DMS114 treated with DMSO at 0.1 percent for 48 hours (cell line): ENCODE results near the gene CACNA2D3.
"Not testable (repeated sequence)": the region's sequence is repeated elsewhere in the genome, so short reads cannot be mapped to it uniquely, and the experiment has no call there.

Source experiments
- DNase-seq: peaks from one replicate; lab custom pipeline; 2025; ENCODE audit not compliant: unreplicated experiment; lab: John Stamatoyannopoulos, UW

CACNA2D3 gene

DNA sequence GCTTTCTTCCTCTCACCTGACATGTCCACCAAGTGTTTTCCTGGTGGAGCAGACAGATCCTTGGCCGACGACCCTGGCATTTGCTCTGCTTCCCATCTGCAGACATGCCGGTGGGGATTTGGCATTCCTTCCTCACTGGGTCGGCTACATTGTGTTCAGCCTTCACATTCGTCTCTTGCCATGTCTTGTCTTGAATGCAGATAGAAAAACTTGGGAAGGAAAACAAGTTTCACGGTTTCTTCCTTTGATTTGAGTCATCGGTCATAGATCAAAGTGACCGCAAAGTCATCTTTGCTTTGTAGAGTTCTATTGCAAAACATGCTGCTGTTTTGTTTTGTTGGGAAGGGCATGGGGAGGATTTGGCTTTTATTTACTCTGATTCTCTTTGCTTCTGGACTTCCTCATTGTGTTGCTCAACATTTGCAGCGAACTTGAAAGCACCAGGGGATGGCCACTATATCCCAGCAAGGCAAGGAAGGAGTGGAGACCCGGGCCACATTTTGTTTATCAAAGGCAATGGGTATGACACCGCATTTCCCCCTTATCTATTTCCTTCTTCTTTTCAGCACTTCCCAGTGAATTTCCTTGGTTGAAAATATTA is 321.3 kb downstream of the CACNA2D3 start:
- DNase-seq, result no peak

DNA sequence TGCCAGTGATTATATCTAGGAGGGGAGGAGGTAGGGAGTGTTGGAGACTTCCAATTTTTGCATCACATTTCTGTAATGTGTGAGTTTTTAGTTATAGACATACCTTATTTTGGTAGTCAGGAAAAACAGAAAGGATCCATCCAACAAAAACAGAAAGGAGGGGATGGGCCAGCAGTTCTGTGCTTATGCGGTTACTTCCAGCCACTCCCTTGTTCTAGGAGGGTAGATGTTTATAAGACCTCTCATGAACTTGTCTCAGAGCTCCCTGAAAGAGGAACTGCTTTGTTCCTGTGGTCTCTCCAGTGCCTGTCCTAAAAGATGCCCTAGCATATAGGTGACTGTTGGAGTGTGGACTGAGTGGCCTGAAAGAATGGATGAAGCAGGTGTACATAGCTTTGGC is 323.3 kb downstream of the CACNA2D3 start:
- no peak for DNase-seq

DNA sequence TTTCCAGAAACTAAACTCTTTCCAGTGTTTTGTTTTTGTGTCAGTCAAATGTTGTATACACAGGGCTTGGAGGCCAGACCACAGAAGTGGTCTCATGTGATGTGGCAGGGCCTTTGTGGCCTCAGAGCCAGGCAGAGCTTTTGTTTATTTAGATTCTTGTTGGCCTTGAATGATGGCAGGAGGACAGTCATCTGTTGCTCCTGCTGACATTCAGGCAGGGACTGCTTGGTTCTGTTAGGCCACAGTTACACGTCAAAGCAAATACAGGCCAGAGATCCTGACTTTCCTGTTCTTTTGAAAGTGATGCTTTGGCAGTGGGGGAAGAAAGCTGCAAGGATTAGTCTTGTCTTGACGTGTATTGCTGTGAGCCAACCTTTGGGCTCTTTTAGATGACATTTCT is 325.1 kb downstream of the CACNA2D3 start:
- DNase-seq, result no peak

DNA sequence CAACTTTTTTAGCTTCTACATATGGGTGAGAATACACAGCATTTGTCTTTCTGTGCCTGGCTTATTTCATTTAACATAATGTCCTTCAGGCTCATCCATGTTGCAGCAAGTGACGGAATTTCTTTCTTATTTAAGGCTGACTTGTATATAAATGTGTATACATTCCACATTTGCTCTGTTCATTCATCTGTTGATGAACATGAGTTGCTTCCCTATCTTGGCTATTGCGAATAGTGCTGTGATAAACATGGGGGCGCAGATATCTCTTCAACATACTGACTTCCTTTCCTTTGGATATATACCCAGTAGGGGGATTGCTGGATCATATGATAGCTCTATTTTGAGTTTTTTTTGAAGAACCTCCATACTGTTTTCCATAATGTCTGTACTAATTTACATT is 332.5 kb downstream of the CACNA2D3 start:
- no peak for DNase-seq

DNA sequence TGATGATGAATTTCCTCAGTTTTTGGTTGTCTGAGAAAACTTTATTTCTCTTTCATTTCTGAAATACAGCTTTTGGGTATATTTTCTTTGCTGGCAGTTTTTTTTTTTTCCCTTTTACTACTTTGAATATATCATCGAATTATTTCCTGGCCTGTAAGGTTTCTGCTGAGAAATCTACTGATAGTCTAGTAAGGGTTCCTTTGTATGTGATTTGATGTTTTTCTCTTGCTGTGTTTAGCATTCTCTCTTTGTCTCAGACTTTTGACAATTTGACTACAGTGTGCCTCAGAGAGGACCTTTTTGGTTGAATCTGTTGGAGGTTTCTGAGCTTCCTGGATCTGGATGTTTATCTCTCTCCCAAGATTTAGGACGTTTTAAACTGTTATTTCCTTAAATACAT is 336.0 kb downstream of the CACNA2D3 start:
- no peak for DNase-seq

DNA sequence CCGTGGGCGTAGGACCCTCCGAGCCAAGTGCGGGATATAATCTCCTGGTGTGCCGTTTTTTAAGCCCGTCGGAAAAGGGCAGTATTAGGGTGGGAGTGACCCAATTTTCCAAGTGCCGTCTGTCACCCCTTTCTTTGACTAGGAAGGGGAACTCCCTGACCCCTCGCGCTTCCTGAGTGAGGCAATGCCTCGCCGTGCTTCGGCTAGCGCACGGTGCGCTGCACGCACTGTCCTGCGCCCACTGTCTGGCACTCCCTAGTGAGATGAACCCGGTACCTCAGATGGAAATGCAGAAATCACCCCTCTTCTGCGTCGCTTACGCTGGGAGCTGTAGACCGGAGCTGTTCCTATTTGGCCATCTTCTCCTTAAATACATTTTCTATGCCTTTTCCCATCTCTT is 342.2 kb downstream of the CACNA2D3 start:
- not testable (repeated sequence) for DNase-seq

DNA sequence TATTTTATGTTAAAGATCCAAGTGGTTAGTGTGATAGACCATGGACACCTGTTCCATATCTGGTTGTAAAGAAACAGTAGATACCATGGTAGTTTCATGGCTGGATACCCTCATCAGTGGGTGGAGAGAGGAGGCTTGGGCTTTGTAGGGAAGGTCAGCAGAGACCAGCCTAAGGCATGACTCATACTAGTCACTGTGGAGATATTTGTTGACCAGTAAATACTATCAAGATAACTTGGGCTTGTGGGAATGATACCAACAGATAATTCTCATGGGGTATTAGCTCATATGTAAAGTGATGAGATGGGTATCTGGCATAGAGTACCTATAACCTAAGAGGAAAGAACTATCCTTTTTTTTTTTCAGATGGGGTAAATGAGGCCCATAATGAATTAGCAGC is 354.5 kb downstream of the CACNA2D3 start:
- DNase-seq, result no peak

DNA sequence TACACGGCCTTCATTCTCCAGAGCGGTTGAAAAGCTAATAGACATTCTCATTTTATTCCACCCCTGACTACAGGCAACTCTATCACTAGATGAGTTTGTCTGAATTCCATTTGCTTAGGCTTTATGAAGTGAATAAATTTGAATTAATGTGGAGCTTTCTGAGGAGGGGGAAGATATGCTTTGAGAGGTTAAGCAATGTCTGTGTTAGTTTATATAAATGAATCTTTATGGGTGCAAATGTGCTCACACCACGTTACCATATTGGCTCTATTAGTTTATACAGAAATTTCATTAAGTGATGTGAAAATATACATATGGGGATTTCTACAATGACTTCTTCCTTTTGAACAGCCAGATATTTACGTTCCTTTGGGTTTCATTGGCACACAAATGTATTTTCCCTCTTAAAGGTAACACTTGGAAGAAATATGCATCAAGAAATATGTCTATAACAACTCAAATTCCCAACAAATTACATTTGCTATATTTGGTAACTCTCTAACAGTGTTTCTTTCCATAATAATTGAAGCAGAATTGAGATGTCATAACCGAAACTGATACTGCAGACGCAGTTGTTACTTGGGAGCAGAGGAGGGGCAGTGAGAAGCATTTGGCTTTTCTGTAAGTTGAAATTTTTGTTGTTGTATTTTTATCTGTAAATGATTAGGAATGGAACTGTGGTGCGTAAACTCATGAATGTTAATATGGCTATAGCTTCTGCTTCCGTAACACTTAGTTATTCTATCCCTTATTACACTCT is 359.4 kb downstream of the CACNA2D3 start:
- no peak for DNase-seq

DNA sequence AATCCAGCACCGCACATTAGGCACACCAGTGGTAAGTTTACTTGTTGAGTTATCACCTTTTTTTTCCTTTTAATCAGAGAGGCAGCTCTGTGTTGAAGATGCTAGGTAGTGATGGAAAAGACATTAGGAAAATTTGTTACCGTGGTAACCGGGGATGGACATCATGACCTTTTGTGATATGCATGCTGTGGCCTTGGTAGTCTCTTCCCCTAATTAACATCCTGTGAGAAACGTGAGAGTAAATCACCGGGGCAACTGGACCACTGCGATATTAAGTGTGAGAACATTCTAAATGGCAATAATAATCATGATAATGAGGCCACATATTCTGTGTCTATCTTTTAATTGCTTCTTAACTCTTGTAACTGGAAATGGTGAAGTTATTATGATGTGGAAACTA is 362.0 kb downstream of the CACNA2D3 start:
- DNase-seq, result no peak

DNA sequence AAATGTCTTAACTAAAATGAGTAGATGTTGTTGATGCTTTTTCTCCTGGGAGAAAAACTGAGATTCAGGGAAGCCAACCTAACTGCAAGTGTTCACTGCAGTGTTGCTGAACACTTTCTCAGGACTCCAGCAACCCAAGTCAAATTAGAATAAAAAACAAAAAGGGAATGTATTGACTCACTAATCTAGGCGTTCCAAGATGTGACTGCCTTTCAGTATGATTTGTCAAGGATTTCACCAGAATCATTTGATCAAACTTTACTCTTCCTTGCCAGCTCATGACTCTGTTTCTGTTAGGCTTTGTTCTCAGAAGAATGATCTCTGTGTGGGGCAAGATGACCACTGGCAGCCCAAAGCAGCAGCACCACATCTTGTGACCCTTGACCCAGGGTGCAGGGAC is 364.0 kb downstream of the CACNA2D3 start:
- no peak for DNase-seq

DNA sequence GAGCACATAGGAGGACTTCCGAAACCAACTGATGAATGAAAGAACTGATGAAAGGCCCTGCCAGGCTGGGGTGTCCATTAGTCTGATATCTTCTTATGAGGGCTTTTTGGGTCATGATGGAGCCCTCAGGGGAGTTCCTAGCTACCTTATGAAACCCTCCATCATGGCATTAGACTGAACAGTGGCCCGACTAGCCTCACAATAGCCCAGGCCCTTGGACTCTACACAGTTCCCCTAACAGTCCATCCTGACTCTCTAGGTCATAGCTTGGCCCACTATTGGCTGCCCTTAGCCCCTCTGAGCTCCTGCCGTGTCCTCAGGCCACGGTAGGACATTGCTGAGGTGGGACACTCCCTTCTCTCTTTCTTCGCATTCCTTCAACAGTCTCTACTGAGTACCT is 365.9 kb downstream of the CACNA2D3 start:
- DNase-seq, result no peak

DNA sequence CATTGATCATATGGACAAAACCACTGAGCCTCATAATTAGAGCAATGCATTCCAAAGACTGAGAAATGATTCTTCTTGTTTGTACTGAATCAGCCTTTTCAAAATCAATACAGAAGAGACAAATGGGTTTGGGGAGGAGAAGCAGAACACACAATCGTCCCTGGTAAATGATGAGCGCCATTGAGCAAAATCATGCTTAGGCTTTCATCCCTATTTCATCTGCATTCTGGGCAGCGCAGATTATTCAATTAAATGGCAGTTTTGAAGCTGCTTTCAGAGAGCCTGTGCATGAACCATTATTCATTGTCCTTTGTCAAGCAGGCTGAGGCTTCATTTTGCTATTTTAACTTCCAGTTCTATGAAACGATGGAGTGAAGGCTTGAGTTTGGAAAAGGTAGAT is 371.9 kb downstream of the CACNA2D3 start:
- DNase-seq, result no peak

DNA sequence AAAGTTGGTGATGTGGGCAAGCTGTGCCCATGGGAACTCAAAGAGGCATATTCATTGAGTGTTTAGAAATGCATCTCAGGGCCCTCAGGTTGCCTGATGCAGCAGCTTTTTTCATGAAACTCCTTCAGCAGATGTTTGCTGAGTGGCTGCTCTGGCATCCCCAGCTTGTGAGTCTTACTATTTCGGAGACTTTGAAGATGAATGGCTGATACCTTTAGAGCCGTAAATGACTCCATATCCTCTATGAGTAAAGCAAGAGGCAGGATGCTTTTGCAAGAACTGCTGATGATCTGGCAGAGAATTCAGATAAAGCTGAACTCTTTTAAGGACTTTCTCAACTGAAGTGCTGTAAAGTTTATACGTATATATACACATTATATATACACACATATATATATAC is 384.3 kb downstream of the CACNA2D3 start:
- DNase-seq, result no peak

DNA sequence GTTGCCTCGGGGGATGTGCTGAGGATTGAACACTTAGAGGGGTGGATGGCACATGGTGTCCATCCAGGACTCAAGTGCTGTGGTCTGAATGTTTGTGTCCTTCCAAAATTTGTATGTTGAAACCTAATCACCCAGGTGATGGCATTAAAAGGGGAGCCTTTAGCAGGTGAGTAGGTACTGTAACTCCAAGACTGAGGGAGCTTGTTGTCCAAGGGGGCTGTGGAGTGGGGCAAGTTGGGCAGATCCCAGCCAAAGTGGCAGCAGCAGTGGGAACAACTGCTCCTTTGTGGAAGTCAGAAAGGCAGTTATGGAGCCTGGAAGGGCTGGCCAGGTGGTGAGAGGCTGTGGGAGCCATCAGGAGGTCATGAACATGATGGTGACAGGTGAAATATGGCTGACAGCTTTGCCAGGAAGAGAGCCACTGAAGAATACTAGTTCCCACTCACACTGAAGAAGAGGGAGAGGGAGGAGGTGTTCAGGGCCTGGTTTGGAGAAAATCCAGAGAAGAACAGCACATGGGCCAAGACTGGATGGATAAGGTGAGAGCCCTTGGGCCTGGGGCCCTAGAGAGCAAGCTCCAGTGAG is 385.6 kb downstream of the CACNA2D3 start:
- DNase-seq, result no peak

DNA sequence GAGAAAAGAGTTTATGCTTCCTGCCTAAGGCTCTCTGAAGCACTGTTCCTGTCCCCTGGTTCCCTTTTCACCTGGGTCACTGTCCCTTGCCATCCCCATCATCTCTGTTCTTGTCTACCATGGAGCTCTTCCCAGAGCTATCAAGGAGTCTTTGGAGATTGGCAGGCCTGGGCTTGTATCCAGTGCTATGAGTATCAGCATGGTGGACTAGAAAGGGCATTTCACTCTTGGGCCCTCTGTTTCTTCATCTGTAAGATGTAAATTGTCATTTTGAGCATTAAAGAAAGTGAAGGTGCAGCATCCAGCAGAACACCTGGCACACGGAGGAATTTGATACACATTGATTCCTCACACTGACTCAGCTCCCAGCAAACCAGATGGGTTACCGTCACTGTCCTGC is 388.2 kb downstream of the CACNA2D3 start:
- no peak for DNase-seq

DNA sequence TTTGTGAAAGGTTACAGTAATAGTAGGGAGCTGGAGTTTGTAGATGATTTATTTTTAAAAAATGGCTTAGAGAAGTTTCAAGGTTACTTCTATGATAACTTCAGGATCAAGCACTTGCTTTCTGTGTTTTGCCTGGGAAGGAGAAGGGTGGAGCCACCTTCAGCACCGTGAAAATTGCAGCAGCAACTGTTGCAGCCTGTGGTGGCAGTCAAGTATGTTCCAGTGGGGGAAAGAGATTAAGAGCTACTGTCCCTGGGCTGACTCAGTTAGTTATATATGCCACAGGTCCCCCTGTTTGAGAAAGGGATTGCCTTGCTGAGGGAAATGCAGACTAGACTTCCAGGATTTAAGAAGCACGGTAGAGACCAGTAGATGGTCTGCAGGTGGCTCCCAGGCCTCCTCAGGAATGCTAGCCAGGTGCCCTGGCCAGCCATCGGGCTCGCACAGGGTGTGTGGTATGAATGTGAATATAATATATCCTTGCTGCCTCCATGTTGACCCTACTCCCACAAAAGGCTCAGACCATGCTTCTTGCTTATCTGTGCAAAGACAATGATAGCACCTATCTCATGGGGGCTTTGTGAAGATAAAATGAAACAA is 389.5 kb downstream of the CACNA2D3 start:
- DNase-seq, result no peak

DNA sequence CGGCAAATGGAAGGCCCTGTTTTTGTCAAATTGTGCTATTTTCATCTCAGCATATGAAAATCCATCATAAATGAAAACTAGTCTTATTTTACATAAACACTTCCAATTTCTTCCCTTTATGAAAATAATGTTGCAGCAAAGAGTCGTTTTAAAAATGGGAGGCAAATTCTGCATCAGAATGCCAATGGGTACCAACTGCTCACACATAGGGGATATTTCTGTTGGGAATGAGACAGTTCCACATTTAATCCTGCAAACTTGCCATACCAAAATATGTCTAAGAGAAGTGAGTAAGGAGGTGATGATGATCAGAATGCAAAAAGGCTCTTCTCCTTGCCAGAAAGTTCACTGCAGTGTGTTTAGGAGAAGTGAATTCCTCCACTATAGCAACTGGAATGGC is 391.7 kb downstream of the CACNA2D3 start:
- no peak for DNase-seq

DNA sequence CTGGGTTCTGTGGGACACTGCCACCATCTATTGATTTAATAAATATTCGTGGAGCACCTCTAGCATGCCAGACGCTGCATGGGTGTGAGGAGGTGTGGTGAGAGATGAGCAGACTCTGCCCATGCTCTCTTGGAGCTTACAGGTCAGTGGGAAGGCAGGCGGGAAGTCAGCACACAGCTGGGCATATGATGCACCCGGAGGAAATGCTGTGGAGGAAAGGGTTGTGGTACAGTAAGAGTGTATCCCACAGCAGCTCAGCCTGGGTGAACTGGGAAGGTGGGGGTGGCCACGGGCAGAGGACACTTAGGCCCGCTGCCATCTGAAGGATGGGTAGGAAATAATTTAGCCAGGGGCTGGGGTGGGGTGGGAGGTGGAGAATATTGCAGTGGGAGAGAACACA is 392.1 kb downstream of the CACNA2D3 start:
- DNase-seq, result no peak

DNA sequence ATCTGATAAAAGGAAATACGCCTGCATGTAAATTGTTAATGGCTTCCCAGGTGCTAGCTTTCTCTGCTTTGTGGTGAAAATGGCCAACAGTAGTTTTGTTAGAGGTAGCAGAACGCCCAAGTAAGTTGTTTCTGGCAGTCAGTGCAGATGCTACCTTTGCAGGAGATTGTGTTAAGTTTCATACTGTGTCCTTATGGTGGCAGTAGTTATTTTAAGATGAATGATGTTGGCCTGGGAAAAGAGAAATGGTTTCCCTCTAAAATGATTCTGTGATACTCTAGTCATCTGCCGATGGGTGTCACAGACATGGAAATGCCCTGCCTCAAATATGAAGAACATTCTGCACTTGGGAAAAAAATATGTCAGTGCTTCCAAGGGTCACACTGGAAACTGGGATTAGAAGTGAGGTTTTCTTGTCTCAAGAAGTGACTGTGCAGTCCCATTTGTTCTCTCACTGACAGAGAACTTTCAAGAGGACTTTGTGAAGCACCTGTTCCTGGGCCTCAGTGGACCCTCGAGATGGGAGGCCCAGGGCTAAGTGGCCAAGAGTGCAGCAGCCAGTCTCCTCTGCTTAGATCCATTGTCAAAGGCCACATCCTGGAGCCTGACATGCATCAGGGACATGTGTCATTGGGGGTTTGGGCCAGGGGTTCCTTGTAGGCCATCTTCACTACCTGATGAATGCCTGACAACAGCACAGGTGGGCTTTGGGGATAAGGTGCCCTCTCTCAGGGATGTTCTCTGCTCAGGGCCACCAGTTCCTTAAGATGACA is 393.3 kb downstream of the CACNA2D3 start:
- DNase-seq, result no peak

DNA sequence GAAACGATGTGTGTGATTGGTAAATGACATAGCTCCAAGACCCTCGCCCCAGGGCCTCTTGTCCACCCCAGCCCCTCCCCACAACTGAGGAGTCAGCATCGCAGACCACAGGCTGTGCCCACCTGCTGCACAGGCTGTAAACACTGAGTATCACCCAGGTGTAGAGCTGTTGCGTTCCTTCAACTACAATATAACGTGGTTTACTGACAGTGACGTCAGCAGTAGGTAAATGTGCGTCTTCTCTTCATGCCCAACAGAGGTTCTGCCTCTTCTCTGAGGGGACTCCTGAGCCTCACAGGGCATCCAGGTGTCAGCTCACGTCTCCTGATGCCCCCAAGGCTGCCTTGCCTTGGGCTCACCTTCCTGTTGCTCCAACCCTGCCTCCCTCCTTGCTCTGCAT is 395.1 kb downstream of the CACNA2D3 start:
- DNase-seq, result no peak

DNA sequence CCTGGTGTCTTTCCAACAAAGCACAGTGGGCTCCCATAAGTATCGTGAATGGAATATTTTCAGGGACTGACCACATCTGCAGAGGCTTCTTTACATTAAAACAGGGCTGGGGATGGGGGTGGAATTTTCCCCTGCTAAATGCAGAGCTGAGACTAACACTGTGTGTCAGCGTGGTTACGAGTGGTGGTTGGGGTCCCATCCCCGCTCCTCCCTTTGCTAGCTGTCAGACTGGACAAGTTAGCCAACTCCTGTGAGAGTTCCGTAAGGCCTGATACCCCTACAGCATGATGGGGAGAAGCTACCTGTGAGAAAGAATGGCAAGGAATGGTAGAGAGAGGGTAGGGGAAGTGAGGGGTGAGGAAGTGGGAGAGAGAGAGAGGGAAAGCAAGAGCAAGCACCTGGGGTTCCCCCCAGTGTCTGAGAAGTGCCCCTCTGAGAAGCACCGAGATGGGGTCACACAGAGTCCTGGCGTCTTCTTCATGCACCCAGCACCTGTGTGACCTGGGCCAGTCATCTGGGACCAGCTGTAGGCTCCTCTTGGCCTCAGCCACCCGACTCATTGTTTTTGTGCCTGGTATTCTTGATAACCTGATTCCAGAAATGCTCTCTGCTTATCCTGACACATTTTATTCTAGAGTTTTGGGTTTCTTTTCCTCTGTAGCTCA is 395.8 kb downstream of the CACNA2D3 start:
- DNase-seq, result no peak
